ENCODE data around the gene EIF4B. TPM values are rescaled to one million over a fixed set of nuclear protein-coding genes. Genes with fewer than 3 reads are reported as not detected.

Gene EIF4B
- polyA plus RNA-seq, 3 donors, result 463 to 529 (median 471) TPM

GRCh38 chr12:53091756-53092155 is 85.5 kb downstream of the EIF4B start:
- no peak for DNase-seq

Other genes with a start within 250 kb of the EIF4B start
- not detected for gene KRT76, start 229.1 kb upstream of the EIF4B start, polyA plus RNA-seq (ENCODE audit: insufficient read length in 3 of 3)
- not detected for gene KRT3, start 210.3 kb upstream of the EIF4B start, polyA plus RNA-seq (ENCODE audit: insufficient read length in 3 of 3)
- under 1 TPM; 0.40 to 0.65 (median 0.51) TPM for gene KRT4, start 192.3 kb upstream of the EIF4B start, polyA plus RNA-seq (ENCODE audit: insufficient read length in 3 of 3)
- gene KRT79, start 172.1 kb upstream of the EIF4B start, polyA plus RNA-seq (ENCODE audit: insufficient read length in 3 of 3), result not detected
- not detected for gene KRT78, start 157.5 kb upstream of the EIF4B start, polyA plus RNA-seq (ENCODE audit: insufficient read length in 3 of 3)
- 100 to 1,000 TPM; 234 to 269 (median 243) TPM for gene KRT8, start 101.4 kb upstream of the EIF4B start, polyA plus RNA-seq (ENCODE audit: insufficient read length in 3 of 3)
- gene KRT18, start 57.3 kb upstream of the EIF4B start, polyA plus RNA-seq (ENCODE audit: insufficient read length in 3 of 3), result 100 to 1,000 TPM; 180 to 199 (median 187) TPM
- gene TNS2, start 43.6 kb downstream of the EIF4B start, polyA plus RNA-seq (ENCODE audit: insufficient read length in 3 of 3), result 100 to 1,000 TPM; 102 to 132 (median 114) TPM
- 10 to 100 TPM; 17.4 to 19.8 (median 18.2) TPM for gene SPRYD3, start 72.9 kb downstream of the EIF4B start, polyA plus RNA-seq (ENCODE audit: insufficient read length in 3 of 3)
- 10 to 100 TPM; 10.4 to 17.6 (median 13.6) TPM for gene IGFBP6, start 91.2 kb downstream of the EIF4B start, polyA plus RNA-seq (ENCODE audit: insufficient read length in 3 of 3)
- gene SOAT2, start 97.0 kb downstream of the EIF4B start, polyA plus RNA-seq (ENCODE audit: insufficient read length in 3 of 3), result 1 to 10 TPM; 2.4 to 3.0 (median 2.7) TPM
- 10 to 100 TPM; 67.8 to 81.5 (median 76.2) TPM for gene ZNF740, start 174.3 kb downstream of the EIF4B start, polyA plus RNA-seq (ENCODE audit: insufficient read length in 3 of 3)
- gene CSAD, start 174.5 kb downstream of the EIF4B start, polyA plus RNA-seq (ENCODE audit: insufficient read length in 3 of 3), result 100 to 1,000 TPM in 2 of 3 donors, 10 to 100 TPM in 1; 36.9 to 113 (median 106) TPM
- gene ITGB7, start 200.8 kb downstream of the EIF4B start, polyA plus RNA-seq (ENCODE audit: insufficient read length in 3 of 3), result 1 to 10 TPM; 1.7 to 1.9 (median 1.7) TPM
- gene RARG, start 225.8 kb downstream of the EIF4B start, polyA plus RNA-seq (ENCODE audit: insufficient read length in 3 of 3), result 10 to 100 TPM; 32.0 to 38.1 (median 35.7) TPM